Measurements from ENCODE around the gene PDPK1. TPM values are rescaled to one million over a fixed set of nuclear protein-coding genes. Genes with fewer than 3 reads are reported as not detected.

PDPK1 gene
- total RNA-seq, 2 donors from 2014 or later, result 53.0 to 53.8 TPM

Other genes with a start within 250 kb of the PDPK1 start
- 10 to 100 TPM; 13.7 to 14.6 TPM for gene ABCA3, start 197.3 kb upstream of the PDPK1 start, total RNA-seq
- gene CCNF, start 108.6 kb upstream of the PDPK1 start, total RNA-seq, result 10 to 100 TPM; 49.2 to 68.6 TPM
- gene TEDC2, start 77.9 kb upstream of the PDPK1 start, total RNA-seq, result 10 to 100 TPM; 23.0 to 32.7 TPM
- gene NTN3, start 66.7 kb upstream of the PDPK1 start, total RNA-seq, result not detected
- 10 to 100 TPM; 13.6 to 20.4 TPM for gene TBC1D24, start 62.9 kb upstream of the PDPK1 start, total RNA-seq
- 10 to 100 TPM; 94.2 to 94.8 TPM for gene ATP6V0C, start 24.1 kb upstream of the PDPK1 start, total RNA-seq
- 10 to 100 TPM; 28.2 to 33.8 TPM for gene AMDHD2, start 17.6 kb upstream of the PDPK1 start, total RNA-seq
- under 1 TPM in 1 of 2 donors, not detected in 1; 0.30 TPM for gene CEMP1, start 6.6 kb upstream of the PDPK1 start, total RNA-seq
- gene KCTD5, start 144.5 kb downstream of the PDPK1 start, total RNA-seq, result 10 to 100 TPM; 44.8 to 50.2 TPM
- 1 to 10 TPM; 7.6 to 8.8 TPM for gene PRSS27, start 182.2 kb downstream of the PDPK1 start, total RNA-seq
- 100 to 1,000 TPM; 696 to 731 TPM for gene SRRM2, start 214.6 kb downstream of the PDPK1 start, total RNA-seq
- gene ELOB, start 239.3 kb downstream of the PDPK1 start, total RNA-seq, result 100 to 1,000 TPM; 158 to 208 TPM
- under 1 TPM in 1 of 2 donors, not detected in 1; 0.46 TPM for gene PRSS33, start 249.5 kb downstream of the PDPK1 start, total RNA-seq

All from activated T-cell treated with anti-CD3 and anti-CD28 coated beads, Interleukin-2, amount 50 U/mL, for 72 hours (primary cell).